DND-41 (cell line): ENCODE data around the gene DCLRE1C.

Experiments used
- ATAC-seq: fragments of 200-7000 bp; cut with Tn5 transposase; 3 replicates; pipeline ENCODE4 v1.9.1; 2021; ENCODE audit warnings: low read depth; ENCODE audit not compliant: insufficient read depth
- DNase-seq: peaks from one replicate; pipeline ENCODE4 v3.0.0-alpha.2; 2020
- H2AFZ ChIP-seq: 2 replicates; pipeline ENCODE4 v1.6.0; 2012; ENCODE audit warnings: low read depth, low read length
- H3K27ac ChIP-seq: 2 replicates; pipeline ENCODE4 v1.5.1; 2012; ENCODE audit warnings: low read length, inconsistent platforms
- H3K27me3 ChIP-seq: fragments of 200-600 bp; sonication (generic); 2 replicates; pipeline ENCODE4 v1.6.0; 2012; ENCODE audit warnings: low read length, mild to moderate bottlenecking, inconsistent platforms; ENCODE audit not compliant: insufficient read depth, poor library complexity
- H3K36me3 ChIP-seq: 2 replicates; pipeline ENCODE4 v1.5.1; 2012; ENCODE audit warnings: low read length, inconsistent platforms; ENCODE audit not compliant: insufficient read depth
- H3K4me1 ChIP-seq: 2 replicates; pipeline ENCODE4 v1.5.1; 2012; ENCODE audit warnings: mild to moderate bottlenecking, low read length; ENCODE audit not compliant: insufficient read depth
- H3K4me2 ChIP-seq: 2 replicates; pipeline ENCODE4 v1.6.0; 2012; ENCODE audit warnings: mild to moderate bottlenecking, moderate library complexity, low read length, inconsistent platforms; ENCODE audit not compliant: insufficient read depth
- H3K4me3 ChIP-seq, 2 experiments: fragments of 200-600 bp in 1 of 2; shearing (Covaris generic) in 1 of 2; 2 replicates each; pipeline ENCODE4 v1.5.1; 2012 to 2016; ENCODE audit warnings: inconsistent platforms in 2 of 2, low read length in 2 of 2, mild to moderate bottlenecking in 2 of 2, low read depth in 1 of 2, moderate library complexity in 1 of 2
- H3K79me2 ChIP-seq: 2 replicates; pipeline ENCODE4 v1.6.0; 2012; ENCODE audit warnings: low read length, inconsistent platforms; ENCODE audit not compliant: insufficient read depth
- H3K9ac ChIP-seq: 2 replicates; pipeline ENCODE4 v1.6.0; 2012; ENCODE audit warnings: low read depth, mild to moderate bottlenecking, inconsistent platforms, low read length, moderate library complexity
- H3K9me3 ChIP-seq: 2 replicates; pipeline ENCODE4 v1.5.1; 2012; ENCODE audit warnings: low read length, moderate library complexity, mild to moderate bottlenecking, inconsistent platforms; ENCODE audit not compliant: insufficient read depth, severe bottlenecking
- H4K20me1 ChIP-seq: 2 replicates; pipeline ENCODE4 v1.6.0; 2012; ENCODE audit warnings: low read length; ENCODE audit not compliant: insufficient read depth
- CTCF ChIP-seq: IDR thresholded peaks from 2 replicates; pipeline ENCODE4 v1.5.1; 2012; ENCODE audit warnings: borderline replicate concordance, low read length, moderate library complexity, mild to moderate bottlenecking; ENCODE audit not compliant: poor library complexity, severe bottlenecking; ENCODE audit errors: extremely low read depth
- EZH2 ChIP-seq: IDR thresholded peaks from 3 replicates; pipeline ENCODE4 v1.6.1; 2012; ENCODE audit warnings: borderline replicate concordance, low read depth, mild to moderate bottlenecking, moderate library complexity, low read length, inconsistent platforms; ENCODE audit not compliant: severe bottlenecking

Gene DCLRE1C

DNA sequence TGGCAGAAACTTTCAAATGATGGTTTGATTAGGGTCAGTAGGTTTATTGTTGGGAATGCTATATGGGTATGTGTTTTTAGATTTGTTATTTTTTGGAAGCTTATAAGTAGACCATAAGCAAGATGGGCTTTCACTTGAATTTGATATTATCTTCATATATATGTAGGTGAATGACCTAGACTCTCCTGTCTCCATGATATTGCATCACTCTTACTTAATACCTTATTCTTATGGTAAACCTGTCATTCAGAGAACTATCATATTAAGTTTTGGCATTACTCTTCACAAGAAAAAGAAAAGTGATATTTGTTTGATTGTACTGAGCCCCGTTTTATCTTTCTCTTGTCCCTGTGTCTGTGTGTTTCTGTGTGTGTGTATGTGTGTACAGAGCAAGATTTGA, 98.4 kb downstream of the DCLRE1C start:
- Histone ChIP-seq H3K27ac (no peak overlapping the region), H4K20me1 (no peaks in the 10 kb centered on the region), H3K36me3 (peaks cover 75% of the 10 kb centered on the region), H3K4me3 (no peak overlapping the region), H3K9ac (no peak overlapping the region), H2AFZ (no peak overlapping the region), H3K79me2 (no peaks in the 10 kb centered on the region), H3K9me3 (no peaks in the 10 kb centered on the region), H3K4me1 (no peaks in the 10 kb centered on the region), H3K27me3 (no peaks in the 10 kb centered on the region), H3K4me2 (no peak overlapping the region)
- TF ChIP-seq CTCF = no peak
- ATAC-seq = no peak
- DNase-seq = no peak

DNA sequence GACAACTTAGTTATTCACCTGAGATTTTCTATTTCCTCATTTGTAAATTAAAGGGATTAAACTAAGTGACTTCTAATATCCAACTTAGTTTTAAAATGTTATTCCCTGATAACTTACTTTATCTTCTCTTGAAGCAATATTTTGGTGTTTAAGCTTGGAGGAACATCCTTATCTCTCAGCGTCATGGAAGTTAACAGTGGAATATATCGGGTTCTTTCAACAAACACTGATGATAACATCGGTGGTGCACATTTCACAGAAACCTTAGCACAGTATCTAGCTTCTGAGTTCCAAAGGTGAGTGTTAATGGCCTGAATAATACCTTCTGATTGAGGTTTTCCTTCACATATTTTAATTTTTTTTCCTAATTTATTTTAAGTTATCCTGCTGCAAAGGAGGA, 101.7 kb downstream of the DCLRE1C start:
- Histone ChIP-seq H3K79me2 (no peaks in the 10 kb centered on the region), H3K4me2 (no peak overlapping the region), H2AFZ (no peak overlapping the region), H3K36me3 (peaks cover 67% of the 10 kb centered on the region), H3K27ac (no peak overlapping the region), H3K9me3 (no peaks in the 10 kb centered on the region), H3K9ac (no peak overlapping the region), H4K20me1 (no peaks in the 10 kb centered on the region; the same call in 1 of the 2 replicates), H3K27me3 (no peaks in the 10 kb centered on the region), H3K4me1 (no peaks in the 10 kb centered on the region), H3K4me3 (no peak overlapping the region)
- TF ChIP-seq EZH2 (no peak), CTCF (no peak)
- DNase-seq (no peak), ATAC-seq (no peak)
